ENCODE data around the gene DCAF11.

The DCAF11 gene

DNA sequence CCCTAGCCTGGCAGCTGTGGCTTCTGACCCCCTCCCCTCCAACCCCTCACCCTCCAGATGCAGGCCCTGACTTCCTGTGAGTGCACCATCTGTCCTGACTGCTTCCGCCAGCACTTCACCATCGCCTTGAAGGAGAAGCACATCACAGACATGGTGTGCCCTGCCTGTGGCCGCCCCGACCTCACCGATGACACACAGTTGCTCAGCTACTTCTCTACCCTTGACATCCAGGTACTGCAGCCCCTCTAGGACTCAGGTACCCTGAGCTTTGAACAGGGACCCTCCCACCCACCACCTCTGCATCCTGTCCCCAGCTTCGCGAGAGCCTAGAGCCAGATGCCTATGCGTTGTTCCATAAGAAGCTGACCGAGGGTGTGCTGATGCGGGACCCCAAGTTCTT, 40.5 kb downstream of the DCAF11 start (continued):
- TF ChIP-seq, protein P1, sequence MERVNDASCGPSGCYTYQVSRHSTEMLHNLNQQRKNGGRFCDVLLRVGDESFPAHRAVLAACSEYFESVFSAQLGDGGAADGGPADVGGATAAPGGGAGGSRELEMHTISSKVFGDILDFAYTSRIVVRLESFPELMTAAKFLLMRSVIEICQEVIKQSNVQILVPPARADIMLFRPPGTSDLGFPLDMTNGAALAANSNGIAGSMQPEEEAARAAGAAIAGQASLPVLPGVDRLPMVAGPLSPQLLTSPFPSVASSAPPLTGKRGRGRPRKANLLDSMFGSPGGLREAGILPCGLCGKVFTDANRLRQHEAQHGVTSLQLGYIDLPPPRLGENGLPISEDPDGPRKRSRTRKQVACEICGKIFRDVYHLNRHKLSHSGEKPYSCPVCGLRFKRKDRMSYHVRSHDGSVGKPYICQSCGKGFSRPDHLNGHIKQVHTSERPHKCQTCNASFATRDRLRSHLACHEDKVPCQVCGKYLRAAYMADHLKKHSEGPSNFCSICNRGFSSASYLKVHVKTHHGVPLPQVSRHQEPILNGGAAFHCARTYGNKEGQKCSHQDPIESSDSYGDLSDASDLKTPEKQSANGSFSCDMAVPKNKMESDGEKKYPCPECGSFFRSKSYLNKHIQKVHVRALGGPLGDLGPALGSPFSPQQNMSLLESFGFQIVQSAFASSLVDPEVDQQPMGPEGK (CRISPR knock-in tag; IDR thresholded peaks at IDR 0.05; ENCODE audit: borderline replicate concordance), result no peak
- TF ChIP-seq OSR1 (CRISPR knock-in tag; IDR thresholded peaks at IDR 0.05), result no peak
- TF ChIP-seq PPARA (CRISPR knock-in tag; IDR thresholded peaks at IDR 0.05; ENCODE audit: borderline replicate concordance), result no peak
- TF ChIP-seq ARNTL (CRISPR knock-in tag; IDR thresholded peaks at IDR 0.05; ENCODE audit: borderline replicate concordance, low read depth), result no peak
- no peak for TF ChIP-seq BACH2 (CRISPR knock-in tag; IDR thresholded peaks at IDR 0.05; ENCODE audit: borderline replicate concordance)
- TF ChIP-seq GLIS3 (CRISPR knock-in tag; IDR thresholded peaks at IDR 0.05), result no peak
- TF ChIP-seq, protein P2, sequence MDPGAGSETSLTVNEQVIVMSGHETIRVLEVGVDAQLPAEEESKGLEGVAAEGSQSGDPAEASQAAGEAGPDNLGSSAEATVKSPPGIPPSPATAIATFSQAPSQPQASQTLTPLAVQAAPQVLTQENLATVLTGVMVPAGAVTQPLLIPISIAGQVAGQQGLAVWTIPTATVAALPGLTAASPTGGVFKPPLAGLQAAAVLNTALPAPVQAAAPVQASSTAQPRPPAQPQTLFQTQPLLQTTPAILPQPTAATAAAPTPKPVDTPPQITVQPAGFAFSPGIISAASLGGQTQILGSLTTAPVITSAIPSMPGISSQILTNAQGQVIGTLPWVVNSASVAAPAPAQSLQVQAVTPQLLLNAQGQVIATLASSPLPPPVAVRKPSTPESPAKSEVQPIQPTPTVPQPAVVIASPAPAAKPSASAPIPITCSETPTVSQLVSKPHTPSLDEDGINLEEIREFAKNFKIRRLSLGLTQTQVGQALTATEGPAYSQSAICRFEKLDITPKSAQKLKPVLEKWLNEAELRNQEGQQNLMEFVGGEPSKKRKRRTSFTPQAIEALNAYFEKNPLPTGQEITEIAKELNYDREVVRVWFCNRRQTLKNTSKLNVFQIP (CRISPR knock-in tag; IDR thresholded peaks at IDR 0.05; ENCODE audit: borderline replicate concordance, low read depth), result no peak
- TF ChIP-seq ZC3H10 (CRISPR knock-in tag; IDR thresholded peaks at IDR 0.05), result no peak

DNA sequence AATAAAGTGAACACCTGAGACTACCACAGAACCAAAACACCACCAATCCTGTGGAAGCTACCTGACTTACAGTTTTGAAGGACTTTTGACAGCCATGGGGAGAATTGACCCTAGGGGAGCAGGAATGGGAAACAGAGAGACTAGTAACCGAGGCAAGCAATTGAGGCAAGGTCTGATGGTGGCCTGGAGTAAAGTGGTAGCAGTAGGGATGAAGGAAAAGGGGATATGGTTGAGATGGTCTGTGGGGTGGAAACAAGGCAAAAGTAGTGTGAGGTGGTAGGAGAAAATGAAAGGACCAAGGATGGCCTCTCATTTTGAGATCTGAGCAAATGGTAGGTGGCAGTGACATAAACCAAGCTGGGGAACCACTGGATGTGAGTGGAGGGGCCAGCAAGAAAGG, 42.3 kb downstream of the DCAF11 start:
- no peak for TF ChIP-seq ZFP30 (CRISPR knock-in tag; IDR thresholded peaks at IDR 0.05)
- TF ChIP-seq, protein P3, sequence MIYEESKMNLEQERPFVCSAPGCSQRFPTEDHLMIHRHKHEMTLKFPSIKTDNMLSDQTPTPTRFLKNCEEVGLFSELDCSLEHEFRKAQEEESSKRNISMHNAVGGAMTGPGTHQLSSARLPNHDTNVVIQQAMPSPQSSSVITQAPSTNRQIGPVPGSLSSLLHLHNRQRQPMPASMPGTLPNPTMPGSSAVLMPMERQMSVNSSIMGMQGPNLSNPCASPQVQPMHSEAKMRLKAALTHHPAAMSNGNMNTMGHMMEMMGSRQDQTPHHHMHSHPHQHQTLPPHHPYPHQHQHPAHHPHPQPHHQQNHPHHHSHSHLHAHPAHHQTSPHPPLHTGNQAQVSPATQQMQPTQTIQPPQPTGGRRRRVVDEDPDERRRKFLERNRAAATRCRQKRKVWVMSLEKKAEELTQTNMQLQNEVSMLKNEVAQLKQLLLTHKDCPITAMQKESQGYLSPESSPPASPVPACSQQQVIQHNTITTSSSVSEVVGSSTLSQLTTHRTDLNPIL (CRISPR knock-in tag; IDR thresholded peaks at IDR 0.05; ENCODE audit: low read depth), result no peak
- TF ChIP-seq ZNF565 (CRISPR knock-in tag; conservative IDR thresholded peaks at IDR 0.05; ENCODE audit: low read depth), result no peak
- TF ChIP-seq ZNF8 (CRISPR knock-in tag; IDR thresholded peaks at IDR 0.05), result no peak
- ATAC-seq, result no peak

DNA sequence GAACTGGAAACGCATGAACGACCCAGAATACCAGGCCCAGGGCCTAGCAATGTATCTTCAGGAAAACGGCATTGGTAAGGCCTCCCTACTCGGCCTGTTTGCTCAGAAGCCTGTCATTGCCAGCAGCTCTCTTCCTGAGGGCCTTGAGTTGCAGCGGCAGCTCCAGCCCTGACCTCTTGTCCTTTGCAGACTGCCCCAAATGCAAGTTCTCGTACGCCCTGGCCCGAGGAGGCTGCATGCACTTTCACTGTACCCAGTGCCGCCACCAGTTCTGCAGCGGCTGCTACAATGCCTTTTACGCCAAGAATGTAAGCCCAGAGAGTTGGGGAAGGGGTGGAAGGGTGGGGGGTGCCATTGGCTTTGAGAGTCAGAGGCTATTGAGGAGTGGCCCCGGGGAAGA, 42.8 kb downstream of the DCAF11 start:
- ATAC-seq, result no peak
- TF ChIP-seq PPARA (CRISPR knock-in tag; IDR thresholded peaks at IDR 0.05; ENCODE audit: borderline replicate concordance), result no peak
- no peak for TF ChIP-seq BACH2 (CRISPR knock-in tag; IDR thresholded peaks at IDR 0.05; ENCODE audit: borderline replicate concordance)
- no peak for TF ChIP-seq ESRRG (CRISPR knock-in tag; IDR thresholded peaks at IDR 0.05)
- no peak for TF ChIP-seq ZFP30 (CRISPR knock-in tag; IDR thresholded peaks at IDR 0.05)
- TF ChIP-seq ZC3H10 (CRISPR knock-in tag; IDR thresholded peaks at IDR 0.05), result no peak
- TF ChIP-seq, protein P4, sequence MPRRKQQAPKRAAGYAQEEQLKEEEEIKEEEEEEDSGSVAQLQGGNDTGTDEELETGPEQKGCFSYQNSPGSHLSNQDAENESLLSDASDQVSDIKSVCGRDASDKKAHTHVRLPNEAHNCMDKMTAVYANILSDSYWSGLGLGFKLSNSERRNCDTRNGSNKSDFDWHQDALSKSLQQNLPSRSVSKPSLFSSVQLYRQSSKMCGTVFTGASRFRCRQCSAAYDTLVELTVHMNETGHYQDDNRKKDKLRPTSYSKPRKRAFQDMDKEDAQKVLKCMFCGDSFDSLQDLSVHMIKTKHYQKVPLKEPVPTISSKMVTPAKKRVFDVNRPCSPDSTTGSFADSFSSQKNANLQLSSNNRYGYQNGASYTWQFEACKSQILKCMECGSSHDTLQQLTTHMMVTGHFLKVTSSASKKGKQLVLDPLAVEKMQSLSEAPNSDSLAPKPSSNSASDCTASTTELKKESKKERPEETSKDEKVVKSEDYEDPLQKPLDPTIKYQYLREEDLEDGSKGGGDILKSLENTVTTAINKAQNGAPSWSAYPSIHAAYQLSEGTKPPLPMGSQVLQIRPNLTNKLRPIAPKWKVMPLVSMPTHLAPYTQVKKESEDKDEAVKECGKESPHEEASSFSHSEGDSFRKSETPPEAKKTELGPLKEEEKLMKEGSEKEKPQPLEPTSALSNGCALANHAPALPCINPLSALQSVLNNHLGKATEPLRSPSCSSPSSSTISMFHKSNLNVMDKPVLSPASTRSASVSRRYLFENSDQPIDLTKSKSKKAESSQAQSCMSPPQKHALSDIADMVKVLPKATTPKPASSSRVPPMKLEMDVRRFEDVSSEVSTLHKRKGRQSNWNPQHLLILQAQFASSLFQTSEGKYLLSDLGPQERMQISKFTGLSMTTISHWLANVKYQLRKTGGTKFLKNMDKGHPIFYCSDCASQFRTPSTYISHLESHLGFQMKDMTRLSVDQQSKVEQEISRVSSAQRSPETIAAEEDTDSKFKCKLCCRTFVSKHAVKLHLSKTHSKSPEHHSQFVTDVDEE (CRISPR knock-in tag; IDR thresholded peaks at IDR 0.05), result no peak
- TF ChIP-seq ZFP3 (CRISPR knock-in tag; IDR thresholded peaks at IDR 0.05), result no peak
- TF ChIP-seq ISL1 (CRISPR knock-in tag; IDR thresholded peaks at IDR 0.05), result no peak
- TF ChIP-seq, protein P1 (CRISPR knock-in tag; IDR thresholded peaks at IDR 0.05; ENCODE audit: borderline replicate concordance), result no peak
- no peak for TF ChIP-seq ZNF8 (CRISPR knock-in tag; IDR thresholded peaks at IDR 0.05)
- no peak for TF ChIP-seq ZNF70 (CRISPR knock-in tag; IDR thresholded peaks at IDR 0.05)
- TF ChIP-seq ARNTL (CRISPR knock-in tag; IDR thresholded peaks at IDR 0.05; ENCODE audit: borderline replicate concordance, low read depth), result no peak
- TF ChIP-seq TCF4 (CRISPR knock-in tag; IDR thresholded peaks at IDR 0.05; ENCODE audit: borderline replicate concordance), result no peak
- TF ChIP-seq RARB (CRISPR knock-in tag; IDR thresholded peaks at IDR 0.05), result no peak
